GM12878 (cell line): Measurements from ENCODE around the gene NFKB2. TPM values are rescaled to one million over a fixed set of nuclear protein-coding genes. Genes with fewer than 3 reads are reported as not detected.

Experiments
- ATF3 ChIP-seq: IDR thresholded peaks from 2 replicates; pipeline ENCODE4 v1.6.1; 2011; ENCODE audit warnings: low read depth, mild to moderate bottlenecking, low read length, moderate library complexity, borderline replicate concordance; ENCODE audit errors: extremely low read depth
- ATF7 ChIP-seq: fragments of 450-650 bp; IDR thresholded peaks from 2 replicates; pipeline ENCODE4 v1.6.1; 2016; ENCODE audit warnings: low read depth, mild to moderate bottlenecking
- BACH1 ChIP-seq: fragments of 450-650 bp; IDR thresholded peaks from 2 replicates; pipeline ENCODE4 v1.6.1; 2017; ENCODE audit warnings: mild to moderate bottlenecking, borderline replicate concordance
- BMI1 ChIP-seq: fragments of 450-650 bp; IDR thresholded peaks from 2 replicates; pipeline ENCODE4 v1.6.1; 2016; ENCODE audit warnings: mild to moderate bottlenecking, moderate library complexity, borderline replicate concordance
- CHD2 ChIP-seq: IDR thresholded peaks from 2 replicates; pipeline ENCODE4 v1.6.1; 2011; ENCODE audit warnings: low read depth, low read length, improper control_type of control experiment, borderline replicate concordance
- CHD4 ChIP-seq: fragments of 200-600 bp; sonication (generic); IDR thresholded peaks from 2 replicates; pipeline ENCODE4 v1.6.1; 2016; ENCODE audit warnings: mild to moderate bottlenecking
- CREM ChIP-seq: IDR thresholded peaks from 2 replicates; pipeline ENCODE4 v1.6.1; 2014; ENCODE audit warnings: antibody characterized with exemption, low read depth
- CTCF ChIP-seq, 3 experiments: IDR thresholded peaks in 2 of 3; conservative IDR thresholded peaks in 1 of 3; 2 replicates each; pipeline ENCODE4 v1.5.1; 2011; ENCODE audit warnings: low read depth in 3 of 3, low read length in 3 of 3, mild to moderate bottlenecking in 3 of 3, control low read depth in 2 of 3, moderate library complexity in 2 of 3, inconsistent platforms in 1 of 3, mixed read lengths in 1 of 3; ENCODE audit not compliant: control insufficient read depth in 2 of 3, insufficient read depth in 1 of 3; ENCODE audit errors: extremely low read depth in 1 of 3
- DPF2 ChIP-seq: fragments of 450-650 bp; IDR thresholded peaks from 2 replicates; pipeline ENCODE4 v1.6.1; 2017; ENCODE audit warnings: mild to moderate bottlenecking
- E4F1 ChIP-seq: fragments of 450-650 bp; IDR thresholded peaks from 2 replicates; pipeline ENCODE4 v1.6.1; 2018; ENCODE audit warnings: borderline replicate concordance, mild to moderate bottlenecking; ENCODE audit not compliant: partially characterized antibody
- FOS ChIP-seq: IDR thresholded peaks from 3 replicates; pipeline ENCODE4 v1.6.1; 2011; ENCODE audit warnings: borderline replicate concordance; ENCODE audit not compliant: insufficient read length; ENCODE audit errors: extremely low read depth
- HDAC2 ChIP-seq: fragments of 200-600 bp; sonication (generic); IDR thresholded peaks from 2 replicates; pipeline ENCODE4 v1.6.1; 2017
- IRF5 ChIP-seq: fragments of 450-650 bp; IDR thresholded peaks from 2 replicates; pipeline ENCODE4 v1.6.1; 2017; ENCODE audit warnings: borderline replicate concordance
- JUNB ChIP-seq: IDR thresholded peaks from 2 replicates; pipeline ENCODE4 v1.6.1; 2016; ENCODE audit warnings: antibody characterized with exemption, mild to moderate bottlenecking
- NFIC ChIP-seq: IDR thresholded peaks from 2 replicates; pipeline ENCODE4 v1.6.1; 2012; ENCODE audit warnings: low read depth, mild to moderate bottlenecking, inconsistent platforms, low read length, moderate library complexity
- NFYA ChIP-seq: IDR thresholded peaks from 2 replicates; pipeline ENCODE4 v1.6.1; 2011; ENCODE audit warnings: low read depth, mild to moderate bottlenecking, low read length, improper control_type of control experiment, borderline replicate concordance
- NKRF ChIP-seq: fragments of 450-650 bp; conservative IDR thresholded peaks from 2 replicates; pipeline ENCODE4 v1.6.1; 2017; ENCODE audit warnings: mild to moderate bottlenecking, moderate library complexity
- RAD51 ChIP-seq: fragments of 450-650 bp; IDR thresholded peaks from 2 replicates; pipeline ENCODE4 v1.6.1; 2016; ENCODE audit warnings: moderate library complexity, mild to moderate bottlenecking, inconsistent platforms
- RFX5 ChIP-seq: IDR thresholded peaks from 2 replicates; pipeline ENCODE4 v1.6.1; 2011; ENCODE audit warnings: low read depth, low read length, improper control_type of control experiment
- SMARCA5 ChIP-seq: fragments of 450-650 bp; IDR thresholded peaks from 2 replicates; pipeline ENCODE4 v1.6.1; 2017; ENCODE audit warnings: mild to moderate bottlenecking
- SUZ12 ChIP-seq: fragments of 200-600 bp; sonication (generic); IDR thresholded peaks from one replicate; pipeline ENCODE4 v1.6.1; 2018; ENCODE audit warnings: antibody characterized with exemption, mild to moderate bottlenecking; ENCODE audit not compliant: unreplicated experiment
- TARDBP ChIP-seq: IDR thresholded peaks from 2 replicates; pipeline ENCODE4 v1.6.1; 2016; ENCODE audit warnings: borderline replicate concordance
- TBL1XR1 ChIP-seq: IDR thresholded peaks from 2 replicates; pipeline ENCODE4 v1.6.1; 2012; ENCODE audit warnings: low read depth, low read length, improper control_type of control experiment
- ZSCAN29 ChIP-seq: fragments of 450-650 bp; IDR thresholded peaks from 2 replicates; pipeline ENCODE4 v1.6.1; 2017; ENCODE audit warnings: mild to moderate bottlenecking, moderate library complexity
- polyA plus RNA-seq, 11 experiments: library from polyadenylated mRNA; depleted of rRNA in 4 of 11; unstranded in 6 of 11; stranded (reverse) in 5 of 11; fragments of >200 nt; fragmentation: Nextera tagmentation in 4 of 11; fragmentation: Illumina TruSeq in 1 of 11; extraction: Ambion mirVana in 4 of 11; extraction: Trizol in 1 of 11; gene quantifications; 1 replicate in 1 of 11; 2 replicates in 10 of 11; pipeline versions ENCODE4 v1.2.1 to v1.2.3, GENCODE V29; 2011 to 2016; ENCODE audit warnings: inconsistent platforms in 2 of 11, missing spikeins in 2 of 11, low read depth in 1 of 11
- total RNA-seq, 4 experiments: library from RNA; depleted of rRNA in 3 of 4; stranded (reverse); fragments of >200 nt in 3 of 4; fragmentation: Illumina TruSeq in 1 of 4; extraction: Trizol in 1 of 4; gene quantifications; 2 replicates each; pipeline versions ENCODE4 v1.2.1 to v1.2.3, GENCODE V29; 2013 to 2021

NFKB2 gene
- total and polyA plus RNA-seq, 10 of the 15 experiments (the other 5 are each of a cell fraction or from before 2014, with no cell fraction given) = 0.56 to 144 (median 49.4) TPM

GRCh38 chr10:102399217-102400021, 3.9 kb downstream of the NFKB2 start (continued):
- TF ChIP-seq CTCF (IDR thresholded peaks at IDR 0.05 in 2 of 3, conservative IDR thresholded peaks at IDR 0.05 in 1 of 3; ENCODE audit: control insufficient read depth in 2 of 3, extremely low read depth in 1 of 3, insufficient read depth in 1 of 3, low read depth in 3 of 3, low read length in 3 of 3) (peak; percentile 88 to 94 (median 88)), SMARCA5 (peak; percentile 96), NFIC (no peak), BMI1 (no peak), NFYA (no peak), BACH1 (peak; percentile 86), TARDBP (0 out of 2 replicates have a peak, but pooled peaks have one; percentile 41), JUNB (no peak), RFX5 (no peak), FOS (no peak), E4F1 (no peak), CREM (peak; percentile 94), TBL1XR1 (no peak), SUZ12 (no peak), HDAC2 (no peak), RAD51 (no peak), ATF7 (no peak), ATF3 (no peak), CHD2 (peak; percentile 74; the same call in 1 of the 2 replicates), CHD4 (no peak), NKRF (peak; percentile 85), DPF2 (peak; percentile 63), IRF5 (no peak), ZSCAN29 (no peak)
